ENCODE results near the gene TRAPPC4. TPM values are rescaled to one million over a fixed set of nuclear protein-coding genes. Genes with fewer than 3 reads are reported as not detected.

The TRAPPC4 gene
- total and polyA plus RNA-seq, 2 of the 8 experiments (the other 6 are each of a cell fraction or from before 2014, with no cell fraction given): 94.3 to 223 TPM

DNA sequence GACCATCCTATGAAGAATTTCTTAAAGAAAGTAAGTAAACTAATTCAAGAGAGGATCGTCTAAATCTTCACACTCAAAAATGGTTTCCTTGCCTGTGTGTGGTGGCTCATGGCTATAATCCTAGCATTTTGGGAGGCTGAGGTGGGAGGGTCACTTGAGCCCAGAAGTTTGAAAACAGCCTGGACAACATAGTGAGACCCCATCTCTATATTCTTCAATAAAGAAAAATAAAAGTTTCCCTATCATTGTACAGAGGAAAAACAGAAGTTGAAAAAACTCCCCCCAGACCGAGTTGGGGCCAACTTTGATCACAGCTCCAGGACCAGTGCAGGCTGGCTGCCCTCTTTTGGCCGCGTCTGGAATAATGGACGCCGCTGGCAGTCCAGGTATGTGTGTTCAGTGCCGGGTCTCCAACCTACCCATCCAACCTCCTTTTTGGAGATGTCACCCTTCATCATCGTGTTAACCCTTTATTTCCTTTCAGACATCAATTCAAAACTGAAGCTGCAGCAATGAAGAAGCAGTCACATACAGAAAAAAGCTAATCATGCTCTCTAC, 3.4 kb upstream of the TRAPPC4 start (continued):
- TF ChIP-seq, protein P1, sequence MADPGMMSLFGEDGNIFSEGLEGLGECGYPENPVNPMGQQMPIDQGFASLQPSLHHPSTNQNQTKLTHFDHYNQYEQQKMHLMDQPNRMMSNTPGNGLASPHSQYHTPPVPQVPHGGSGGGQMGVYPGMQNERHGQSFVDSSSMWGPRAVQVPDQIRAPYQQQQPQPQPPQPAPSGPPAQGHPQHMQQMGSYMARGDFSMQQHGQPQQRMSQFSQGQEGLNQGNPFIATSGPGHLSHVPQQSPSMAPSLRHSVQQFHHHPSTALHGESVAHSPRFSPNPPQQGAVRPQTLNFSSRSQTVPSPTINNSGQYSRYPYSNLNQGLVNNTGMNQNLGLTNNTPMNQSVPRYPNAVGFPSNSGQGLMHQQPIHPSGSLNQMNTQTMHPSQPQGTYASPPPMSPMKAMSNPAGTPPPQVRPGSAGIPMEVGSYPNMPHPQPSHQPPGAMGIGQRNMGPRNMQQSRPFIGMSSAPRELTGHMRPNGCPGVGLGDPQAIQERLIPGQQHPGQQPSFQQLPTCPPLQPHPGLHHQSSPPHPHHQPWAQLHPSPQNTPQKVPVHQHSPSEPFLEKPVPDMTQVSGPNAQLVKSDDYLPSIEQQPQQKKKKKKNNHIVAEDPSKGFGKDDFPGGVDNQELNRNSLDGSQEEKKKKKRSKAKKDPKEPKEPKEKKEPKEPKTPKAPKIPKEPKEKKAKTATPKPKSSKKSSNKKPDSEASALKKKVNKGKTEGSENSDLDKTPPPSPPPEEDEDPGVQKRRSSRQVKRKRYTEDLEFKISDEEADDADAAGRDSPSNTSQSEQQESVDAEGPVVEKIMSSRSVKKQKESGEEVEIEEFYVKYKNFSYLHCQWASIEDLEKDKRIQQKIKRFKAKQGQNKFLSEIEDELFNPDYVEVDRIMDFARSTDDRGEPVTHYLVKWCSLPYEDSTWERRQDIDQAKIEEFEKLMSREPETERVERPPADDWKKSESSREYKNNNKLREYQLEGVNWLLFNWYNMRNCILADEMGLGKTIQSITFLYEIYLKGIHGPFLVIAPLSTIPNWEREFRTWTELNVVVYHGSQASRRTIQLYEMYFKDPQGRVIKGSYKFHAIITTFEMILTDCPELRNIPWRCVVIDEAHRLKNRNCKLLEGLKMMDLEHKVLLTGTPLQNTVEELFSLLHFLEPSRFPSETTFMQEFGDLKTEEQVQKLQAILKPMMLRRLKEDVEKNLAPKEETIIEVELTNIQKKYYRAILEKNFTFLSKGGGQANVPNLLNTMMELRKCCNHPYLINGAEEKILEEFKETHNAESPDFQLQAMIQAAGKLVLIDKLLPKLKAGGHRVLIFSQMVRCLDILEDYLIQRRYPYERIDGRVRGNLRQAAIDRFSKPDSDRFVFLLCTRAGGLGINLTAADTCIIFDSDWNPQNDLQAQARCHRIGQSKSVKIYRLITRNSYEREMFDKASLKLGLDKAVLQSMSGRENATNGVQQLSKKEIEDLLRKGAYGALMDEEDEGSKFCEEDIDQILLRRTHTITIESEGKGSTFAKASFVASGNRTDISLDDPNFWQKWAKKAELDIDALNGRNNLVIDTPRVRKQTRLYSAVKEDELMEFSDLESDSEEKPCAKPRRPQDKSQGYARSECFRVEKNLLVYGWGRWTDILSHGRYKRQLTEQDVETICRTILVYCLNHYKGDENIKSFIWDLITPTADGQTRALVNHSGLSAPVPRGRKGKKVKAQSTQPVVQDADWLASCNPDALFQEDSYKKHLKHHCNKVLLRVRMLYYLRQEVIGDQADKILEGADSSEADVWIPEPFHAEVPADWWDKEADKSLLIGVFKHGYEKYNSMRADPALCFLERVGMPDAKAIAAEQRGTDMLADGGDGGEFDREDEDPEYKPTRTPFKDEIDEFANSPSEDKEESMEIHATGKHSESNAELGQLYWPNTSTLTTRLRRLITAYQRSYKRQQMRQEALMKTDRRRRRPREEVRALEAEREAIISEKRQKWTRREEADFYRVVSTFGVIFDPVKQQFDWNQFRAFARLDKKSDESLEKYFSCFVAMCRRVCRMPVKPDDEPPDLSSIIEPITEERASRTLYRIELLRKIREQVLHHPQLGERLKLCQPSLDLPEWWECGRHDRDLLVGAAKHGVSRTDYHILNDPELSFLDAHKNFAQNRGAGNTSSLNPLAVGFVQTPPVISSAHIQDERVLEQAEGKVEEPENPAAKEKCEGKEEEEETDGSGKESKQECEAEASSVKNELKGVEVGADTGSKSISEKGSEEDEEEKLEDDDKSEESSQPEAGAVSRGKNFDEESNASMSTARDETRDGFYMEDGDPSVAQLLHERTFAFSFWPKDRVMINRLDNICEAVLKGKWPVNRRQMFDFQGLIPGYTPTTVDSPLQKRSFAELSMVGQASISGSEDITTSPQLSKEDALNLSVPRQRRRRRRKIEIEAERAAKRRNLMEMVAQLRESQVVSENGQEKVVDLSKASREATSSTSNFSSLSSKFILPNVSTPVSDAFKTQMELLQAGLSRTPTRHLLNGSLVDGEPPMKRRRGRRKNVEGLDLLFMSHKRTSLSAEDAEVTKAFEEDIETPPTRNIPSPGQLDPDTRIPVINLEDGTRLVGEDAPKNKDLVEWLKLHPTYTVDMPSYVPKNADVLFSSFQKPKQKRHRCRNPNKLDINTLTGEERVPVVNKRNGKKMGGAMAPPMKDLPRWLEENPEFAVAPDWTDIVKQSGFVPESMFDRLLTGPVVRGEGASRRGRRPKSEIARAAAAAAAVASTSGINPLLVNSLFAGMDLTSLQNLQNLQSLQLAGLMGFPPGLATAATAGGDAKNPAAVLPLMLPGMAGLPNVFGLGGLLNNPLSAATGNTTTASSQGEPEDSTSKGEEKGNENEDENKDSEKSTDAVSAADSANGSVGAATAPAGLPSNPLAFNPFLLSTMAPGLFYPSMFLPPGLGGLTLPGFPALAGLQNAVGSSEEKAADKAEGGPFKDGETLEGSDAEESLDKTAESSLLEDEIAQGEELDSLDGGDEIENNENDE (IDR thresholded peaks at IDR 0.05; ENCODE audit: insufficient replicate concordance, low read length): no peak
- no peak for TF ChIP-seq BRCA1 (IDR thresholded peaks at IDR 0.05; ENCODE audit: low read depth, low read length)
- no peak for TF ChIP-seq HDAC6 (IDR thresholded peaks at IDR 0.05; ENCODE audit: low read depth, low read length)
- no peak for TF ChIP-seq SP1 (IDR thresholded peaks at IDR 0.05; ENCODE audit: low read depth, low read length)
- TF ChIP-seq, protein P2, sequence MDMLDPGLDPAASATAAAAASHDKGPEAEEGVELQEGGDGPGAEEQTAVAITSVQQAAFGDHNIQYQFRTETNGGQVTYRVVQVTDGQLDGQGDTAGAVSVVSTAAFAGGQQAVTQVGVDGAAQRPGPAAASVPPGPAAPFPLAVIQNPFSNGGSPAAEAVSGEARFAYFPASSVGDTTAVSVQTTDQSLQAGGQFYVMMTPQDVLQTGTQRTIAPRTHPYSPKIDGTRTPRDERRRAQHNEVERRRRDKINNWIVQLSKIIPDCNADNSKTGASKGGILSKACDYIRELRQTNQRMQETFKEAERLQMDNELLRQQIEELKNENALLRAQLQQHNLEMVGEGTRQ (IDR thresholded peaks at IDR 0.05; ENCODE audit: low read length): no peak
- TF ChIP-seq BACH1 (IDR thresholded peaks at IDR 0.05; ENCODE audit: low read length): no peak
- no peak for TF ChIP-seq TBP (IDR thresholded peaks at IDR 0.05; ENCODE audit: low read depth, low read length)
- TF ChIP-seq PHF8 (conservative IDR thresholded peaks at IDR 0.05; ENCODE audit: low read depth, low read length): no peak
